Activated CD4-positive, alpha-beta T cell treated with anti-CD3 and anti-CD28 coated beads, Interleukin-2, amount 10 ng/mL, durations not matched to agents 24 days and 14 days (primary cell): Measurements from ENCODE around the gene GSPT1. TPM values are rescaled to one million over a fixed set of nuclear protein-coding genes. Genes with fewer than 3 reads are reported as not detected.
"Not testable (repeated sequence)": the region's sequence is repeated elsewhere in the genome, so short reads cannot be mapped to it uniquely, and the experiment has no call there.

Source experiments
- DNase-seq: peaks from one replicate; pipeline ENCODE4 v3.0.0; 2022
- H3K27ac Mint-ChIP-seq: one replicate; pipeline ENCODE4 v1.8.0; 2022; ENCODE audit warnings: mild to moderate bottlenecking, mixed read lengths
- H3K27me3 Mint-ChIP-seq: one replicate; pipeline ENCODE4 v1.8.0; 2022; ENCODE audit warnings: mixed read lengths
- H3K36me3 Mint-ChIP-seq: one replicate; pipeline ENCODE4 v1.8.0; 2022; ENCODE audit warnings: low read depth, mild to moderate bottlenecking, mixed read lengths
- H3K4me1 Mint-ChIP-seq: one replicate; pipeline ENCODE4 v1.8.0; 2021; ENCODE audit warnings: mixed read lengths
- H3K4me3 Mint-ChIP-seq: one replicate; pipeline ENCODE4 v1.8.0; 2022; ENCODE audit warnings: mild to moderate bottlenecking, moderate library complexity, mixed read lengths
- H3K9me3 Mint-ChIP-seq: one replicate; pipeline ENCODE4 v1.8.0; 2021; ENCODE audit warnings: mixed read lengths
- intact Hi-C: fragments of 100-400 bp; cut with micrococcal nuclease; formaldehyde crosslinking; loops from one replicate; pipeline ENCODE4 v1.15.1; 2023
- total RNA-seq: library from RNA; stranded (reverse); gene quantifications from 2 replicates; pipeline ENCODE4 v1.2.3, GENCODE V29; 2022

GSPT1 gene
- total RNA-seq, result 212 and 224 TPM in 2 replicates

DNA sequence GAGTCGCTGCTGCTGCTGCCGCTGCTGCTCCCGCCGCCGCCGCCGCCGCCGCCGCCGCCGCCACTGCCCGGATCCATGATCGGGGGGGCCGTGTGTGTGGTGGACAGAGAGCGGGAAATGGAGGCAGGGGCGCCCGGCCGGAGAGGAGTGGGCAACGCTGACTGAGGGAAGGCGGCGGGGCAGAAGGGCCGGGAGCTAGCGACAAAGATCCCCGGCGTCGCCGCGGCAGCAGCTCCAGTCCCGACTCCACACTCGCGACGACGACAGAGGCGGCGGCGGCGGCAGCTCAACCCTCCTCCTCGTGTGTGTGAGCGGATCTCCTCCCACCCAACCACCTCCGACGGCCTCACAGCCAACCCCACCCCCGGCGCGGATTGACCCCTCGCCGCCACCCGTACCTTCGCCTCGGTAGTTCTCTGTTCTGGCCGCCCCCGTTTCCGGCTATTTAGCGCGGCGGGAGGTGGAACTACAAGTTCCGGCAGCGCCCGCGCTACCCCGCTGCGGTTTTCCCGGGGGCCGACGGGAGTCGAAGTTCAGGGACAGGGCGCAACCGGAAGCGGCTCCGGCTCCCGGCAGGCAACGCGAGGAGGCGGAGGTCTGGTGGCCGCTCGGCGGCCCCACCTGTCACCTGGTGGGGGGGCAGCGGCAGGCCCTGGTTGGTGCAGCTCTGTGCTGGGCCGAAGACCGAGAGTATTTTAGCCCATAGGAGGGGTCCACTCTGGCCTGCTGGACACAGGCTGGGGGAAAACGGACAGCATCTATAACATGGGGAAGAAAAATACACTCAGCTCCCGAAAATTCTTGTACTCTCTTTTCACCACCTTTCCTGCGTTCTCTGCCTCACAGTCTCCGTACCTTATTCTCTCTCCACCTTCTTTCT, at the start of gene GSPT1:
Gene GSPT1 (minus strand): TSS at position 313 of the 880 bp plus-strand sequence. CDS start 236 bp downstream, at position 77.
- Mint-ChIP-seq H3K27me3 (peaks cover 11% of the 10 kb centered on the region), H3K4me1 (peaks cover 33% of the 10 kb centered on the region), H3K9me3 (no peaks in the 10 kb centered on the region), H3K36me3 (peaks cover 25% of the 10 kb centered on the region), H3K27ac (peak within 1 kb of the TSS; percentile 97), H3K4me3 (peak within 1 kb of the TSS; percentile 95)
- peak; percentile 100 for DNase-seq
- intact Hi-C loops, result loop anchor here (1.0 to 10.0 kb wide), 8 partner anchors 60 to 1171 kb away; partner anchors contain the start of genes CLEC16A, DEXI, LITAF and NUBP1

DNA sequence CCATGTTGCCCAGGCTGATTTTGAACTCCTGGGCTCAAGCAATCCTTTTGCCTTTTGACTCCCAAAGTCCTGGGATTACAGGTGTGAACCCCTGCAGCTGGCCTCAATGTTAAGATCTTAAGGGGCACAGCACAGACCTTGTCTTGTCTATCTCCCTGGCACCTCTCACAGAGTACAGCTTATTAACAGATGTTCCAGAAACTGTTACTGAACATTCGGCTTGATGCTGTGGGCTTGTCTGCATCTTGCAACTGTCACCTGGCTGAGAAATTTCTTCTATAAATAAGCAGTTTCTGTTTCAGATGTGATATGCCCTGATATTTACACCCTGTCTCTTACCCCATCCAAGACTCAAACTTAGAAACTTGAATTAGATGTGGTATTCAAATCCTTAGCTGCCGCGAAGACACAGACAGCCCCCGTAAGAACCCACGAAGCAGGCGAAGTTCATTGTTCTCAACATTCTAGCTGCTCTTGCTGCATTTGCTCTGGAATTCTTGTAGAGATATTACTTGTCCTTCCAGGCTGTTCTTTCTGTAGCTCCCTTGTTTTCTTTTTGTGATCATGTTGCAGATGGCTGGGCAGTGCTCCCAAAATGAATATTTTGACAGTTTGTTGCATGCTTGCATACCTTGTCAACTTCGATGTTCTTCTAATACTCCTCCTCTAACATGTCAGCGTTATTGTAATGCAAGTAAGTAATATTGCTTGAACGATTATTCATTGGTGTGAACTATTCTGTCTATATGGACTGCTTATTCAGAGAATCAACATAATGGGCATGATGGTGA, 49.2 kb upstream of the GSPT1 start, which contains the start of gene TNFRSF17:
Gene TNFRSF17 (plus strand): TSS at position 450 of the 791 bp plus-strand sequence. CDS start 115 bp downstream, at position 565.
- intact Hi-C loops, result no loop called here
- H3K9me3 Mint-ChIP-seq, result no peaks in the 10 kb centered on the region
- H3K36me3 Mint-ChIP-seq, result no peaks in the 10 kb centered on the region
- no peaks in the 10 kb centered on the region for H3K4me1 Mint-ChIP-seq
- H3K4me3 Mint-ChIP-seq, result no peak within 1 kb of the TSS
- DNase-seq, result no peak
- H3K27ac Mint-ChIP-seq, result no peak within 1 kb of the TSS
- H3K27me3 Mint-ChIP-seq, result no peaks in the 10 kb centered on the region

- H3K36me3 Mint-ChIP-seq, result no peaks in the 10 kb centered on the region
- no peaks in the 10 kb centered on the region for H3K9me3 Mint-ChIP-seq
- no peaks in the 10 kb centered on the region for H3K27me3 Mint-ChIP-seq
- no peak overlapping the region for H3K4me3 Mint-ChIP-seq
- no peak for DNase-seq
- no peaks in the 10 kb centered on the region for H3K4me1 Mint-ChIP-seq
- intact Hi-C loops, result no loop called here
- no peak overlapping the region for H3K27ac Mint-ChIP-seq
Observed at GRCh38 chr16:11963706-11964105, 48.0 kb upstream of the GSPT1 start.

DNA sequence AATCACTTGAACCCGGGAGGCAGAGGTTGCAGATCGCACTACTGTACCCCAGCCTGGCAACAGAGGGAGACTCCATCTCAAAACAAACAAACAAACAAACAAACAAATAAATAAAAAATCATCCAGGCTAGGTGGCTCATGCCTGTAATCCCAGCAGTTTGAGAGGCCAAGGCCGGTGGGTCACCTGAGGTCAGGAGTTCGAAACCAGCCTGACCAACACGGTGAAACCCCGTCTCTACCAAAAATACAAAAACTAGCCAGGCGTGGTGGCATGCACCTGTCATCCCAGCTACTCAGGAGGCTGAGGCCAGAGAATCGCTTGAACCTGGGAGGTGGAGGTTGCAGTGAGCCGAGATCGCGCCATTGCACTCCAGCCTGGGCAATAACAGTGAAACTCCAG, 47.2 kb upstream of the GSPT1 start:
- H3K9me3 Mint-ChIP-seq, DNase-seq, H3K36me3 Mint-ChIP-seq, H3K4me3 Mint-ChIP-seq, H3K4me1 Mint-ChIP-seq, H3K27ac Mint-ChIP-seq, intact Hi-C loops, H3K27me3 Mint-ChIP-seq: not testable (repeated sequence)

GRCh38 chr16:11962457-11962856, 46.7 kb upstream of the GSPT1 start:
- DNase-seq, H3K27ac Mint-ChIP-seq, H3K4me3 Mint-ChIP-seq, H3K36me3 Mint-ChIP-seq, H3K9me3 Mint-ChIP-seq, H3K4me1 Mint-ChIP-seq, H3K27me3 Mint-ChIP-seq, intact Hi-C loops: not testable (repeated sequence)

- Mint-ChIP-seq H3K36me3 (no peaks in the 10 kb centered on the region), H3K27me3 (no peaks in the 10 kb centered on the region), H3K27ac (no peak overlapping the region), H3K4me3 (no peak overlapping the region), H3K4me1 (no peaks in the 10 kb centered on the region), H3K9me3 (no peaks in the 10 kb centered on the region)
- DNase-seq, result no peak
- intact Hi-C loops, result no loop called here
Observed at GRCh38 chr16:11957591-11958395, 42.0 kb upstream of the GSPT1 start.

DNA sequence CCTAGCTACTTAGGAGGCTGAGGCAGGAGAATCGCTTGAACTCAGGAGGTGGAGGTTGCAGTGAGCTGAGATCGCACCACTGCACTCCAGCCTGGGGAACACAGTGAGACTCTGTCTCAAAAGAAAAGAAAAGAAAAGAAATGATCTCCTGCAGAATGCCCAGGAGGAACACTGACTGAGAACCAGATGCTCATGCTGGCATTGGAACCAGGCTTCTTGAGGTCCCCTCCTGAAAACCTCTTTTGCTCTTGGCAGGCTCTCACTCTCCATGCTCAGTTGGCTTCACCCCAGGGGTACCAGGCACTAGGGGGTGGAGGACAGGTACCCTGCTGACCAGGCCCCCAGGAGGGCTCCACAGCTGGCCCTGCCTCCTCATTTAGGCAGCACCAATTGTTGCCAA, 40.8 kb upstream of the GSPT1 start:
- Mint-ChIP-seq H3K27ac (no peak overlapping the region), H3K27me3 (no peaks in the 10 kb centered on the region), H3K4me3 (no peak overlapping the region), H3K9me3 (no peaks in the 10 kb centered on the region), H3K4me1 (no peaks in the 10 kb centered on the region), H3K36me3 (no peaks in the 10 kb centered on the region)
- no peak for DNase-seq
- intact Hi-C loops, result no loop called here

- Mint-ChIP-seq H3K4me1 (no peaks in the 10 kb centered on the region), H3K27me3 (no peaks in the 10 kb centered on the region), H3K4me3 (no peak overlapping the region), H3K9me3 (no peaks in the 10 kb centered on the region), H3K27ac (no peak overlapping the region), H3K36me3 (no peaks in the 10 kb centered on the region)
- DNase-seq, result no peak
- intact Hi-C loops, result no loop called here
Observed at GRCh38 chr16:11955713-11956123, 40.0 kb upstream of the GSPT1 start.

DNA sequence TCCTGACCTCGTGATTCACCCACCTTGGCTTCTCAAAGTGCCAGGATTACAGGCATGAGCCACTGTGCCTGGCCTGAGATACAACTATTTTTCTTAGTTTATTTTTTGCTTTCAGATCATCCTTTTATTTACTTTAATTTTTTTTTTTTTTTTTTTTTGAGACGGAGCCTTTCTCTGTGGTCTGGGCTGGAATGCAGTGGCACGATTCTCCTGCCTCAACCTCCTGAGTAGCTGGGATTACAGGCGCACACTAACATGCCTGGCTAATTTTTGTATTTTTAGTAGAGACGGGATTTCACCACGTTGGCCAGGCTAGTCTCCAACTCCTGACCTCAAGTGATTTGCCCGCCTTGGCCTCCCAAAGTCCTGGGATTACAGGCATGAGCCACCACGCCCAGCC, 37.8 kb upstream of the GSPT1 start:
- H3K27me3 Mint-ChIP-seq, DNase-seq, intact Hi-C loops, H3K4me1 Mint-ChIP-seq, H3K4me3 Mint-ChIP-seq, H3K27ac Mint-ChIP-seq, H3K36me3 Mint-ChIP-seq, H3K9me3 Mint-ChIP-seq: not testable (repeated sequence)

GRCh38 chr16:11950388-11950787, 34.6 kb upstream of the GSPT1 start:
- Mint-ChIP-seq H3K9me3 (no peaks in the 10 kb centered on the region), H3K4me3 (no peak overlapping the region), H3K4me1 (no peaks in the 10 kb centered on the region), H3K36me3 (no peaks in the 10 kb centered on the region), H3K27me3 (no peaks in the 10 kb centered on the region), H3K27ac (no peak overlapping the region)
- intact Hi-C loops, result no loop called here
- no peak for DNase-seq

- no peaks in the 10 kb centered on the region for H3K4me1 Mint-ChIP-seq
- intact Hi-C loops, result loop anchor here (1.0 kb wide), 1 partner anchor 119 kb away; no protein-coding TSS in a partner anchor
- H3K27ac Mint-ChIP-seq, result no peak overlapping the region
- H3K9me3 Mint-ChIP-seq, result no peaks in the 10 kb centered on the region
- H3K4me3 Mint-ChIP-seq, result no peak overlapping the region
- H3K27me3 Mint-ChIP-seq, result no peaks in the 10 kb centered on the region
- peak; percentile 68 for DNase-seq
- no peaks in the 10 kb centered on the region for H3K36me3 Mint-ChIP-seq
Observed at GRCh38 chr16:11949527-11949926, 33.8 kb upstream of the GSPT1 start.

DNA sequence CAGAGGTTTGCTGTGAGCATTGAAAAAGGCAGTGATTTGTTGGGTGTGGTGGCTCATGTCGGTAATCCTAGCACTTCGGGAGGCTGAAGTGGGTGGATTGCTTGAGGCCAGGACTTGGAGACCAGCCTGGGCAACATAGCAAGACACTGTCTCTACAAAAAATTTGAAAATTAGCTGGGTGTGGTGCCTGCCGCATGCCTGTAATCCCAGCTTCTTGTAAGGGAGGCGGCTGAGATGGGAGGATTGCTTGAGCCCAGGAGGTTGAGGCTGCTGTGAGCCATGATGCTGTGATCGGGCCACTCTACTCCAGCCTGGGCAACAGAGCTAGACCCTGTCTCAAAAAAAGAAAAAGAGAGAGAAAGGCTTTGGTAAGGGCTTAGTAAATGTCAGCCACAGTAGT, 33.1 kb upstream of the GSPT1 start:
- intact Hi-C loops, result loop anchor here (1.0 kb wide), 1 partner anchor 119 kb away; no protein-coding TSS in a partner anchor
- Mint-ChIP-seq H3K9me3 (no peaks in the 10 kb centered on the region), H3K4me3 (no peak overlapping the region), H3K27me3 (no peaks in the 10 kb centered on the region), H3K27ac (no peak overlapping the region), H3K4me1 (no peaks in the 10 kb centered on the region), H3K36me3 (no peaks in the 10 kb centered on the region)
- DNase-seq, result no peak

DNA sequence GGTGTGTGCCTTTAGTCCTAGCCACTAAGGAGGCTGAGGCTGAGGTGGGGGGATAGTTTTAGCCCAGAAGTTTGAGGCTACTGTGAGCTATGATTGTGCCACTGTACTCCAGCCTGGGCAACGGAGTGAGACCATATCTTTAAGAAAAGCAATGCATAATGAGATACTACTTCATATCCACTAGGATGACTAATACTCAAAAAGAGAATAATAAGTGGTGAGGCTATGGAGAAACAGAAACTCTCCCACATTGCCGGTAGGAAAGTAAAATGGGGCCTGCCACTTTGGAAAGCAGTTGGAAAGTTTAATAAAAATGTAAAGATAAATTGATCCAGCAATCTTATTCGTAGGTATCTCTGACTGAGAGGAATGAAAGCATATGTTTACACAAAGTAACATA, 30.7 kb upstream of the GSPT1 start:
- no peak overlapping the region for H3K4me3 Mint-ChIP-seq
- H3K27ac Mint-ChIP-seq, result no peak overlapping the region
- H3K9me3 Mint-ChIP-seq, result no peaks in the 10 kb centered on the region
- DNase-seq, result no peak
- no peaks in the 10 kb centered on the region for H3K4me1 Mint-ChIP-seq
- no peaks in the 10 kb centered on the region for H3K36me3 Mint-ChIP-seq
- H3K27me3 Mint-ChIP-seq, result no peaks in the 10 kb centered on the region
- intact Hi-C loops, result no loop called here
